ENCODE results near the gene AGAP3. TPM values are rescaled to one million over a fixed set of nuclear protein-coding genes. Genes with fewer than 3 reads are reported as not detected.

The AGAP3 gene
- total and polyA plus RNA-seq, 4 donors: 3.9 to 27.0 (median 17.6) TPM

DNA sequence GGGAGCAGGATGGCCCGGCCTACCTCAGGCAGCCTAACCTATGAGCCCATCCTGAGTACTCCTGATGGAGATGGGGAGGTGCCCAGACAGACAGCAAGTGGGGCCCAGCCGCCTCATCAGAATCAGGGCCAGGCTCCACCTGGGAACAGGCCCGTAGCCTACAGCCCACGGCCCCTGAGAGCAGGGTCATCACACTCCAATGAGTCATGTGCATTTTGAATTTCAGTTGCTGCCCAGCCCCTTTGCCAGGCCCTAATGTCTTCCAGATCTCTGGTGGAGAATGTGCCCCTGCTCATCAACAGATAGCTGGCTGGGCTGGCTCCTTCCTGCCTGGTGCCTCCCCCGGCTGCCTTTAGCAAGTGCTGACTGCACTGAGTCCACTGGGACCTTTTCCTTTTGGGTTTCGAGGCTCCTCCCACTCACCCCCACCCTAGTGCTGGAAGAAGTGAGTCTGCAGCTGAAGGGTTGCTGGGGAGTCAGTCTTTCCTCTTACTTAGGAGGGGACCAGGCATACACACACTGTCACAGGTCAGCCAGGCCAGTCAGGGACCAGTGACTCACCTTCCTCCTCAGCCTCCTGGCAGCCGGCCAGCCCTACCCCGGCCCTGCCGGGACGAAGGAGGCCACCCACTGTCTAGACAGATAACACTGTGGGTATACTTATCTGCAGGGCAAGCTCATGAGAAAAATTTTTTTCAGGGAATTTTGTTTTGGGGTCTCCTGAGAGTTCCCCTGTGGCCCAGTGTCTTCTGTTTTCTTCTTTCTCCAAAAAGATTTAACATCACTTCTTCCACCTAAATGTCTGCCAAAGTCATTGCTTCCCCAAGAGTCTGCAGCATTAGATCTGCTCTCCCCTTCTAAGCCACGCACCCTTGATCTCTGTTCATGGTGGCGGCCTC is 47.1 kb upstream of the AGAP3 start:
- DNase-seq (ENCODE audit: low spot score): peak; percentile 87
- Histone ChIP-seq H3K4me1 (ENCODE audit: control insufficient read depth in 4 of 4, insufficient read depth in 4 of 4, low read length in 3 of 4) (peaks cover 0 to 5% (median 0%) of the 10 kb centered on the region in 4 donors), H3K36me3 (ENCODE audit: control insufficient read depth in 4 of 4, insufficient read depth in 3 of 4, low read depth in 1 of 4, low read length in 3 of 4) (peaks cover 0 to 28% (median 5%) of the 10 kb centered on the region in 4 donors), H3K9ac (ENCODE audit: low read depth in 1 of 2, low read length in 2 of 2) (no peak overlapping the region), H3K27ac (ENCODE audit: low read depth in 1 of 2, low read length in 2 of 2) (no peak overlapping the region), H3K9me3 (ENCODE audit: control insufficient read depth in 4 of 4, low read length in 3 of 4) (no peaks in the 10 kb centered on the region), H3K4me3 (ENCODE audit: low read depth in 1 of 3, low read length in 3 of 3) (no peak overlapping the region), H3K27me3 (ENCODE audit: control insufficient read depth in 4 of 4, insufficient read depth in 4 of 4, low read length in 3 of 4) (no peaks in the 10 kb centered on the region)
- WGBS: 54% methylated on average over 12 of the region's 12 CpGs
- peak in 1 of 2 donors; percentile 64 for TF ChIP-seq JUND (IDR thresholded peaks at IDR 0.05)
- TF ChIP-seq YY1 (IDR thresholded peaks at IDR 0.05): no peak
- TF ChIP-seq, protein P1, sequence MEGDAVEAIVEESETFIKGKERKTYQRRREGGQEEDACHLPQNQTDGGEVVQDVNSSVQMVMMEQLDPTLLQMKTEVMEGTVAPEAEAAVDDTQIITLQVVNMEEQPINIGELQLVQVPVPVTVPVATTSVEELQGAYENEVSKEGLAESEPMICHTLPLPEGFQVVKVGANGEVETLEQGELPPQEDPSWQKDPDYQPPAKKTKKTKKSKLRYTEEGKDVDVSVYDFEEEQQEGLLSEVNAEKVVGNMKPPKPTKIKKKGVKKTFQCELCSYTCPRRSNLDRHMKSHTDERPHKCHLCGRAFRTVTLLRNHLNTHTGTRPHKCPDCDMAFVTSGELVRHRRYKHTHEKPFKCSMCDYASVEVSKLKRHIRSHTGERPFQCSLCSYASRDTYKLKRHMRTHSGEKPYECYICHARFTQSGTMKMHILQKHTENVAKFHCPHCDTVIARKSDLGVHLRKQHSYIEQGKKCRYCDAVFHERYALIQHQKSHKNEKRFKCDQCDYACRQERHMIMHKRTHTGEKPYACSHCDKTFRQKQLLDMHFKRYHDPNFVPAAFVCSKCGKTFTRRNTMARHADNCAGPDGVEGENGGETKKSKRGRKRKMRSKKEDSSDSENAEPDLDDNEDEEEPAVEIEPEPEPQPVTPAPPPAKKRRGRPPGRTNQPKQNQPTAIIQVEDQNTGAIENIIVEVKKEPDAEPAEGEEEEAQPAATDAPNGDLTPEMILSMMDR (IDR thresholded peaks at IDR 0.05; ENCODE audit: low read depth, low read length, missing input control): no peak

DNA sequence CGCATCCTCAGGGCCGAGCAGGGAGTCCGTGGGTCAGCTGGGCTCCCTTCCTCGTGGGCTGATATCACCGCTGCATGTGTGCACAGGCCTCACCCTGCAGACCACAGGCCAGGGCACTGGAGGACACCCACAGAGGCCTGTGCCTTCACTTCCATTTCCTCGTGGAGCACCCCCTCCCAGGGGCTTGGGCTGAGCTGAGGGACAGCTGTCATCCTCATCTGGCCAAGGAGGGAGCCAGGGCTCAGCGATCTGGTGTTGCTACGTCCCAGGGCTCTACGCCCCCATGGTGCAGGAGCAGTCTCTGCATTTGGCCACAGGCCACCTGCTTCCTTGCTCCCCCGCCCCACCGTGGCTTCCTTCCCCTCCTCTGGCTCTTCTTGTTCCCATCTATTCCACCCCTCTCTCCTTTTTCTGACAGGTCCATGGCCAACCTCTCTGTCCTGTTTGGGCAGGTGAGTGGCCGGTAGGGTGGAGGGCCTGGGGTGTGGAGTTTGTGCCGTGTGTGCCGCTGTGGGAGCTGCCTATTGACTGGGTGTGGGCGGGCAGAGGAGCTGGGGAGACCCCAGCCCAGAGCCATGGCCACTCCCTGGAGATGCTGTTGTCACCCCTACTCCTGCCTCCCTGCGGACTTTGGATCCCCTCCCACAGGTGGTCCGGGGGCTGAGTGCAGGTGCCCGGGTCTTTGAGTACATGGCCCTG is 46.3 kb upstream of the AGAP3 start:
- no peak for DNase-seq (ENCODE audit: low spot score)
- peaks cover 0 to 29% (median 2%) of the 10 kb centered on the region in 4 donors for H3K36me3 ChIP-seq (ENCODE audit: control insufficient read depth in 4 of 4, insufficient read depth in 3 of 4, low read depth in 1 of 4, low read length in 3 of 4)
- H3K9me3 ChIP-seq (ENCODE audit: control insufficient read depth in 4 of 4, low read length in 3 of 4): no peaks in the 10 kb centered on the region
- no peak overlapping the region for H3K9ac ChIP-seq (ENCODE audit: low read depth in 1 of 2, low read length in 2 of 2)
- H3K4me1 ChIP-seq (ENCODE audit: control insufficient read depth in 4 of 4, insufficient read depth in 4 of 4, low read length in 3 of 4): peaks cover 0 to 5% (median 0%) of the 10 kb centered on the region in 4 donors
- WGBS: 77% methylated on average over 18 of the region's 18 CpGs
- no peak overlapping the region for H3K27ac ChIP-seq (ENCODE audit: low read depth in 1 of 2, low read length in 2 of 2)
- TF ChIP-seq, protein P2, sequence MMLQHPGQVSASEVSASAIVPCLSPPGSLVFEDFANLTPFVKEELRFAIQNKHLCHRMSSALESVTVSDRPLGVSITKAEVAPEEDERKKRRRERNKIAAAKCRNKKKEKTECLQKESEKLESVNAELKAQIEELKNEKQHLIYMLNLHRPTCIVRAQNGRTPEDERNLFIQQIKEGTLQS (IDR thresholded peaks at IDR 0.05): no peak
- TF ChIP-seq GABPA (IDR thresholded peaks at IDR 0.05 in 1 of 2, conservative IDR thresholded peaks at IDR 0.05 in 1 of 2) (no peak), FOXA1 (IDR thresholded peaks at IDR 0.05) (no peak), RAD21 (IDR thresholded peaks at IDR 0.05) (no peak), FOXA2 (IDR thresholded peaks at IDR 0.05) (no peak), TAF1 (conservative IDR thresholded peaks at IDR 0.05) (no peak)
- TF ChIP-seq, protein P3, sequence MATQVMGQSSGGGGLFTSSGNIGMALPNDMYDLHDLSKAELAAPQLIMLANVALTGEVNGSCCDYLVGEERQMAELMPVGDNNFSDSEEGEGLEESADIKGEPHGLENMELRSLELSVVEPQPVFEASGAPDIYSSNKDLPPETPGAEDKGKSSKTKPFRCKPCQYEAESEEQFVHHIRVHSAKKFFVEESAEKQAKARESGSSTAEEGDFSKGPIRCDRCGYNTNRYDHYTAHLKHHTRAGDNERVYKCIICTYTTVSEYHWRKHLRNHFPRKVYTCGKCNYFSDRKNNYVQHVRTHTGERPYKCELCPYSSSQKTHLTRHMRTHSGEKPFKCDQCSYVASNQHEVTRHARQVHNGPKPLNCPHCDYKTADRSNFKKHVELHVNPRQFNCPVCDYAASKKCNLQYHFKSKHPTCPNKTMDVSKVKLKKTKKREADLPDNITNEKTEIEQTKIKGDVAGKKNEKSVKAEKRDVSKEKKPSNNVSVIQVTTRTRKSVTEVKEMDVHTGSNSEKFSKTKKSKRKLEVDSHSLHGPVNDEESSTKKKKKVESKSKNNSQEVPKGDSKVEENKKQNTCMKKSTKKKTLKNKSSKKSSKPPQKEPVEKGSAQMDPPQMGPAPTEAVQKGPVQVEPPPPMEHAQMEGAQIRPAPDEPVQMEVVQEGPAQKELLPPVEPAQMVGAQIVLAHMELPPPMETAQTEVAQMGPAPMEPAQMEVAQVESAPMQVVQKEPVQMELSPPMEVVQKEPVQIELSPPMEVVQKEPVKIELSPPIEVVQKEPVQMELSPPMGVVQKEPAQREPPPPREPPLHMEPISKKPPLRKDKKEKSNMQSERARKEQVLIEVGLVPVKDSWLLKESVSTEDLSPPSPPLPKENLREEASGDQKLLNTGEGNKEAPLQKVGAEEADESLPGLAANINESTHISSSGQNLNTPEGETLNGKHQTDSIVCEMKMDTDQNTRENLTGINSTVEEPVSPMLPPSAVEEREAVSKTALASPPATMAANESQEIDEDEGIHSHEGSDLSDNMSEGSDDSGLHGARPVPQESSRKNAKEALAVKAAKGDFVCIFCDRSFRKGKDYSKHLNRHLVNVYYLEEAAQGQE (IDR thresholded peaks at IDR 0.05): no peak
- H3K27me3 ChIP-seq (ENCODE audit: control insufficient read depth in 4 of 4, insufficient read depth in 4 of 4, low read length in 3 of 4): no peaks in the 10 kb centered on the region
- no peak overlapping the region for H3K4me3 ChIP-seq (ENCODE audit: low read depth in 1 of 3, low read length in 3 of 3)
